Epithelial cell of prostate (primary cell): ENCODE measurements around the gene CIAO3.
"Not testable (repeated sequence)": the region's sequence is repeated elsewhere in the genome, so short reads cannot be mapped to it uniquely, and the experiment has no call there.

Experiments used
- DNase-seq: peaks from one replicate; pipeline ENCODE4 v3.0.0-alpha.2; 2011; ENCODE audit warnings: low read depth, low spot score
- H3K27ac ChIP-seq: fragments of 450-650 bp; 2 replicates; pipeline ENCODE4 v1.5.1; 2017; ENCODE audit warnings: mild to moderate bottlenecking

CIAO3 gene

DNA sequence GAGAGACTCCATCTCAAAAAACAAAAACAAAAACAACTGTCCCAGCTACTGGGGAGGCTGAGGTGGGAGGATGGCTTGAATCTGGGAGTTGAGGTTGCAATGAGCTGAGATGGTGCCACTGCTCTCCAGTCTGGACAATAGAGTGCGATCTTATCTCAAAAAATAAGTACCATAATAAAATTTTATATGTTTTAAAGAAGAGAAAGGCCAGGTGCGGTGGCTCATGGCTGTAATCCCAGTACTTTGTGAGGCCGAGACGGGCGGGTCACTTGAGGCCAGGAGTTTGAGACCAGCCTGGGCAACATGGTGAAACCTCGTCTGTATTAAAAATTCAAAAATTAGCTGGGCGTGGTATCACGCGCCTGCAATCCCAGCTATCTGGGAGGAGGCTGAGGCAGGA, 36.0 kb upstream of the CIAO3 start:
- DNase-seq, result no peak
- no peak overlapping the region for H3K27ac ChIP-seq

GRCh38 chr16:776298-776697, 35.5 kb upstream of the CIAO3 start:
- H3K27ac ChIP-seq, DNase-seq: not testable (repeated sequence)

DNA sequence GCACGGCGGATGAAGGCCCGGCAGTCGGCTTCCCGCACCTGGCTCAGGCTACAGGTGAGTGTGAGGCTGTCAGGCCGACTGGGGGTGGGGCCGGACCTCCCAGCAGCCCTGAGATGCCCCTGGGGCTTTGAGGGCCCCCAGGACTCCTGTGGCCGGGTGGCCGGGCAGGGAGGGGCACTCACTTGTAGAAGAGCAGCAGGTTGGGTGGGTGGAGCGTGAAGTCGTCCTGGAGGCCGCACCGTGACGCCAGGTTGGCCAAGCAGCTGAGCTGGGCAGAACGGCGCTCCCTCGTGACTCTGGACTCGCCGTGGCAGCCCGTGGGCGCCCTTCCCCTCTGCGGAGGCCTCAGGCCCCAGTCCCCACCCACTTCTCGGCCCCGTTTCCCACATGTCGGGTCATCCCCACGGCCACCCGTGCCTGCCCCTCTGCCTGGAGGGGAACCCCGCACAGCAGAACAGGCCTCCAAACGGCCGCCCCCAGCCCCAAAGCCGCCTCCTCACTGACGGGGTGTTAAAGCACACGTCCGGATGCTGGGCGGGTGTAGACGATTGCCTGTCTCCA, 34.5 kb upstream of the CIAO3 start:
- DNase-seq, result no peak

GRCh38 chr16:774086-775001, 33.5 kb upstream of the CIAO3 start:
- DNase-seq, result no peak
- no peak overlapping the region for H3K27ac ChIP-seq

More for the DNA sequence above, 34.5 kb upstream of the CIAO3 start:
- no peak overlapping the region for H3K27ac ChIP-seq

- no peak for DNase-seq
- no peak overlapping the region for H3K27ac ChIP-seq
Measured at GRCh38 chr16:772959-773358, 32.2 kb upstream of the CIAO3 start.

DNA sequence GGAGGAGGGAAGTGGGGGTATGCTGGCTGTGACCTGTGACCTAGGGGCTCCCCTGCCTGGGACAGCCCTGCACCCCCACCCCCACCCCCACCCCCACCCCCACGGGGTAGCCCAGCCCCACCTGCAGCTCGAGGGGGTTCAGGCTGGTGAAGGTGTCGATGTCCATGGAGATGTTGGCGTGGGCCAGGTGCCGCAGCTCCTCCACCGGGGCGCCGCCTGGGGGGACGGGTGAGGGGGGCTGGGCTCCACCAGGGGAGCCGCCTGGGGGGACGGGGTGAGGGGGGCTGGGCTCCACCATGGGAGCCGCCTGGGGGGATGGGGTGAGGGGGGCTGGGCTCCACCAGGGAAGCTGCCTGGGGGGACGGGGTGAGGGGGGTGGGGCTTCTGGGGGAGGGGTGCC, 29.6 kb upstream of the CIAO3 start:
- no peak overlapping the region for H3K27ac ChIP-seq
- DNase-seq, result no peak

GRCh38 chr16:769934-770333, 29.1 kb upstream of the CIAO3 start:
- no peak for DNase-seq
- no peak overlapping the region for H3K27ac ChIP-seq

- DNase-seq, result no peak
- H3K27ac ChIP-seq, result no peak overlapping the region
Measured at GRCh38 chr16:769184-769784, 28.5 kb upstream of the CIAO3 start.

DNA sequence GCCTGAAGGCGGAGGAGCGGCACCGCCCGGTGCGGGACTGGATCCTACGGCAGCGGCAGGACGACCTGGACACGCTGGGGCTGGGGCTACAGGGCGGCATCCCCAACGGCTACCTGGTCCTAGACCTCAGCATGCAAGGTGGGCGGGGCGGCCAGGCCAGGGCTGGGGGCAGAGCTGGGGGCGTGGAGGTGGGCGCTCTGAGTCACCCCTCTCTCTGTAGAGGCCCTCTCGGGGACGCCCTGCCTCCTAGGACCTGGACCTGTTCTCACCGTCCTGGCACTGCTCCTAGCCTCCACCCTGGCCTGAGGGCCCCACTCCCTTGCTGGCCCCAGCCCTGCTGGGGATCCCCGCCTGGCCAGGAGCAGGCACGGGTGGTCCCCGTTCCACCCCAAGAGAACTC, 27.6 kb upstream of the CIAO3 start:
- no peak overlapping the region for H3K27ac ChIP-seq
- no peak for DNase-seq

DNA sequence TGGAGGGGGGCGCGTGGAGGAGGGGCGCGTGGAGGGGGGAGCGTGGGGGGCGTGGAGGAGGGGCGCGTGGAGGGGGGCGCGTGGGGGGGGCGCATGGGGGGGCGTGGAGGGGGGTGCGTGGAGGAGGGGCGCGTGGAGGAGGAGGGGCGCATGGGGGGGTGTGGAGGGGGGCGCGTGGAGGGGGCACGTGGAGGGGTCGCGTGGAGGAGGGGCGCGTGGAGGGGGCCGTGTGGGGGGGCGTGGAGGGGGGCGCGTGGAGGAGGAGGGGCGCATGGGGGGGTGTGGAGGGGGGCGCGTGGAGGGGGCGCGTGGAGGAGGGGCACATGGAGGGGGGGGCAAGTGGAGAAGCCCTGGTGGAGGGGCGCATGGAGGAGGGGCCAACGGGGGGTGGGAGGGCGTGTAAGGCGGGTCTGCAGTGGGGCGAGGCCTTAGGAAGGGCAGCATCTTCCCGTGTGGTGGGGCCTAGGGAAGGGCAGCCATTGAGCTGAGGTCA, 27.0 kb upstream of the CIAO3 start:
- DNase-seq, result no peak
- no peak overlapping the region for H3K27ac ChIP-seq

- no peak for DNase-seq
Measured at GRCh38 chr16:766820-767640, 26.2 kb upstream of the CIAO3 start.

GRCh38 chr16:766008-766819, 25.4 kb upstream of the CIAO3 start:
- no peak overlapping the region for H3K27ac ChIP-seq
- no peak for DNase-seq

More at GRCh38 chr16:766820-767640, 26.2 kb upstream of the CIAO3 start:
- H3K27ac ChIP-seq, result no peak overlapping the region

DNA sequence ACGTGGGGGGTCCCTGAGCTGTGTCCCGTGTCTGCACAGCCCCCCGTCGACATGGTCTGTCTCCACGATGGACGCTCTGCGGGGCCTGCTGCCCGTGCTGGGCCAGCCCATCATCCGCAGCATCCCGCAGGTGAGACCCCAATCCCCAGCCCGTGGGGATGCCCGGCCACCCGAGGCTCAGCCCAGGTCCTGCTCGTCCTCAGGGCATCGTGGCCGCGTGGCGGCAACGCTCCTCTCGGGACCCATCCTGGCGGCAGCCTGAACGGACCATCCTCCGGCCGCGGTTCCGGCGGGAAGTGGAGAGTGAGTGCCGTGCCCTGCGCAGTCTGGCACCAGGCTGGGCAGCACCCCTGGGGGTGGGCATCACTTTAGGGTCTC, 24.7 kb upstream of the CIAO3 start:
- no peak overlapping the region for H3K27ac ChIP-seq
- DNase-seq, result no peak

GRCh38 chr16:764848-765487, 24.2 kb upstream of the CIAO3 start:
- no peak for DNase-seq
- no peak overlapping the region for H3K27ac ChIP-seq

DNA sequence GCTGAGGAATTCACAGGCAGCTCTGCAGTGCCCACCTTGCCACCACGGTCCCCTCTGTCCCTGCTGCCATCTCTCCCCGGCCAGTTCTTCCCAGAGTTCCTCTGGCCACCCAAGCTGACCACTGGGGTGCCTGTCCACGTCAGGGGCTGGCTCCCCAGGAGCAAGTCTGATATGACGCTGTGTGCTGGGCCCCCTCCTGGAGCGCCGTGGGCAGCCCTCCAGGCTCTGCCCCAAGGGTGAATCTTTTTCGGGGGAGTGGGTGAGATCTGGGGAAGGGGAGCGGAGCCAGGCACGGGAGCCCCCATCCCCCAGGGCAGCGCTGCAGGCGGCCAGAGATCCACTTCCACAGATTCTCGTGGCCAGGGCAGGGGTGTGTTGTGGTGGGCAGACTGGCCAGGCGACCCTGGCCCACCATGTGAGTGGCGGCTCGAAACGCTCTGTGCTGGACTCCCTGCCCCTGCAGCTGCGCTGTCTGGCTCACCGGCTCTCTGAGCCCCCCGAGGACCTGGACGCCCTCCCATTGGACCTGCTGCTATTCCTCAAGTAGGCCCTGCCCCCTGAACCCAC, 23.5 kb upstream of the CIAO3 start:
- DNase-seq, result no peak
- no peak overlapping the region for H3K27ac ChIP-seq

DNA sequence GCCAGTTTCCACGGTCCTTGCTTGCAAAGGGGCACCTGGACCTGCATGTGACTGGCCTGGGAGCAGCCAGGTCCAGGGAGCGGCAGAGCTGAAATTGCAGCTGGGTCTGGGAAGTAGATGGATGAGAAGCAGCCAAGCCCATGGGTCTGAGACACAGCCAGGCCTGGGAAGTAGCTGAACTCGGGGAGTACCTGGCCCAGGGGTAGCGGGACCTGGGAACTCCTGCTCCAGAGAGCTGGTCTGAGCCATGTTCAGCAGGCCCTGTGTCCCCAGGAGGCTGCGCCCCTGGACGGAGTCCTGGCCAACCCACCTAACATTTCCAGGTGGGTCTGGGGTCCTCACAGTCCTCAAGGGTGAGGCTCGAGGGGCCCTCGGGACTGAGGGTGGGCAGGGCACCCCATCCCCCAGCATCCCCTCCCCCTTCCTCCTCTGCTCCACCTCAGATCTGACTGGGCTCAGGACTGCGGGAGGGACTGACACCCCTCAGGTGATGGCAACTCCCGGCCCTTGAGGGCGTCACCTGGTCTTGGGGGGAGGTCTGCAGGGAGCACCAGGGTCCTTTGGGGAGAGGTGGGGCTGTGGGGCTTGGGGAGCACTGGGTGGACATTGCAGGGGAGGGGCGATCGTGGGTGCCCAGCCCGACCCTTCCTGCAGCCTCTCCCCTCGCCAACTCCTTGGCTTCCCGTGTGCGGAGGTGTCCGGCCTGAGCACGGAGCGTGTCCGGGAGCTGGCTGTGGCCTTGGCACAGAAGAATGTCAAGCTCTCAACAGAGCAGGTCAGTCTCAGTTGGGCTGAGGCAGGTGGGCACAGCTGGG, 22.8 kb upstream of the CIAO3 start:
- H3K27ac ChIP-seq, result no peak overlapping the region
- DNase-seq, result no peak

- H3K27ac ChIP-seq, result no peak overlapping the region
- no peak for DNase-seq
Measured at GRCh38 chr16:762595-763268, 21.9 kb upstream of the CIAO3 start.
